CD4-positive, alpha-beta T cell treated with Interleukin-1 beta for 1 hour (primary cell): Measurements from ENCODE around the gene NRIP3.
A peak's percentile ranks its signal among the peaks of the same experiment; 100 is the strongest.

ENCODE experiments used
- DNase-seq, 2 donors: peaks; one replicate each; pipeline ENCODE4 v3.0.0-alpha.2; 2020 to 2022

NRIP3 gene

DNA sequence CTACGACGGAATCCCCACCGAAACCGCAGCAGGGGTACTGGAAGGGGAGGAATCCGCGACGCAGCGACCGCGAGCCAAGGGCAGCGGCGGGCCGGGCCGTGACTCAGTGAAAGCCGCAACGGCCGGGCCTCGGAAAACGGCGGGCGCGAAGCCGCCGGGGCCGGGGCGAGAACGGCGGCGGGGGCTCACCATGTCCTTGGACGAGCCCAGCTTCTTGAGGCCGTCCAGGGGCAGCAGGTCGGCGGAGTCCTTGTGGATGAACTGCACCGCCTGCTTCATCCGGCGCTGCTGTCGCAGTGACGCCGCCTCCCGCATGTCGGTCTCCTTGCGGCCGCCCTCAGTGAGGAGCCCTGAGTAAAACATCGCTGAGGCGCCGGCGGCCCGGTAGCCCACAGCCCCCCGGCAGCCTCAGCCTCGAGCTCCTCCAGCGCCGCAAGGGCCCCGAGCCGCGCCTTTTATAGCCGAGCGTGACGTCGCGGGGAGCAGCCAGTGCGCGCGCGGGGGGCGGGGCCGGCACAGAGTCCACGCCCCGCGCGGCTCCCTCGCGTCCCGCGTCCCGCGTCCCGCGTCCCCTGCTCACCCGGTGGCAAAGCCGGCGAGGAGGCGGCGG, at the start of gene NRIP3:
Gene NRIP3, minus strand, starts transcription at position 429 of the 610 bp plus-strand sequence. Its CDS starts 66 bp downstream, at position 363.
- peak; percentile 83 to 86 for DNase-seq

DNA sequence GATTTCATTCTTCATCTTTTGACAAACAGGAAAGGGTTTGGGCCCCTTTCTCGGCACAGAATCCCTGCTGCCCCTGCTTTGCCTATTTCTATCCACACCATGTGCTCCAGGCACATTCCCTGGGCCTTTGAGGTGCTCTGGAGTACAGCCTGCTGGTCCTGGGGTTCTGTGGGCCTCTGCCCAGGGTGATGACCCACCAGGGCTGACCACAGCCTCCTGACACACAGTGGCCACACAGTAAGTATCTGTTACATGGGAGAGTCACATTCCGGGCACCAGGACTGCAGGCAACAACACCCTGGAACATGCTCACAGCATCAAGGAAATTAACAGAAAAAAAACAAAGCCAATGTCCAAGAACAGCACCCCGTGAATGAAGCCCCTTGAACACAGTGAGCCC, 48.5 kb upstream of the NRIP3 start:
- DNase-seq, result no peak

DNA sequence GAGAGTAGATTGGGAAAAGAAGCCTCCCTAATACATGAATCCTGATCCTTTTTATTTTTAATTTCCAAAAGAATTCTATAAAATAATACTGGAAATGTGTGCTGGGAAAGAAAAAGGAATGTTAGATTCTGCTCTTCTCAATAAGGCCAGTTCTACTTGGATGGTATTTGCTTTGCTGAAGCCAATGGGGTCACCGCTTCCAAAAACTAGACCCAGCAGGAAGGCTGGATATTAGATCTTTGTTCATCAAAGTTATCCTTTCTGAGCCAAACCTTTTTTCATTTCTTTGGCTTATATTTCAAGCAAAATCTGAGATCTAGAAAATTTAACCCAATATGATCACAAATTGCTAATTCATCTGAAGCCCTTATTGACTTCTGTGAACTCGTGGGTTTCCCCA, 46.2 kb upstream of the NRIP3 start:
- no peak for DNase-seq

DNA sequence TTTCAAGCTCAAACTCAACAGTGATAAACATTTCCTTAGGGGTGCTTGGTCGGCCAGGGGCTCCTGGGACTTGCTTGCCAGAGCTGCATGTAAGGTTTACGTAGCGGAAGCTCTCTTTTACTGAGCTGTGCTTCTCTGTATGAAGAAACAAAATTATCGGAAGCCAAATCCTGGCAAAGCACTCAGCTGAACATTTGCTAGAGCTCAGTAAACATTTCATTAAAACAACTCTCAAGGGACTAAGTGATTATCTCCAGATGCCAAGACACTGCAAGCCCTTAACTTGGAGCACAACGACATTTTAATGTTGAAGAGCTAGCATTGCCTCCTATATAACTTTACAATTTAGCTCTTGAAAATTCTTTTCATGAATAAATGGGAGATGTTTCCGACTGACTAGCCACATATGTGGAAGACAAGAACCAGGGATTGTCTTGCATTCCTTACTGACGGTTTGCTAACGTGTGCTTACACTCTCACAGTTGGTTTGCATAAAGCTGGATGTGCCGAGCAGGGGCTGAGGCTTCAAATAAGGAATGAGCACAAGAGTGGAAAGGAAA, 44.2 kb upstream of the NRIP3 start:
- no peak for DNase-seq

DNA sequence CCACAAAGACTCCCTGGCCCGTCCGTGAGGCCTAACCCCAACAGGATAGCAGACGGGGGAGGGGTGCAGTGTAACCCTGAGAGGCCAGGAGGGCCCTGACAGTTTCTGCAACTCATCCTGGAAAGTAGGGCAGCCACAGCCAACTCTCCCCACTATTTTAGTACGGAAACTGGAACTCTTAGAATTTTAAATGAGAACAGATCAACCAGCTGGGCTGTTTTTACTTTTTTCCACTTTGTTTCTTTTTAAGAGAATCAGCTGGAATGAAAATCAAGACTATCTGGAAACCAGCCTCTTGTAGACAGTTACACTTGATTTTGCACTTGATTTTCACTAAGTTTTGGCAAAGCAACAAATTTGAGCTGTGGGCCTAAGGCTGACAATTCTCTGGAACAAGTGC, 42.7 kb upstream of the NRIP3 start:
- no peak for DNase-seq

DNA sequence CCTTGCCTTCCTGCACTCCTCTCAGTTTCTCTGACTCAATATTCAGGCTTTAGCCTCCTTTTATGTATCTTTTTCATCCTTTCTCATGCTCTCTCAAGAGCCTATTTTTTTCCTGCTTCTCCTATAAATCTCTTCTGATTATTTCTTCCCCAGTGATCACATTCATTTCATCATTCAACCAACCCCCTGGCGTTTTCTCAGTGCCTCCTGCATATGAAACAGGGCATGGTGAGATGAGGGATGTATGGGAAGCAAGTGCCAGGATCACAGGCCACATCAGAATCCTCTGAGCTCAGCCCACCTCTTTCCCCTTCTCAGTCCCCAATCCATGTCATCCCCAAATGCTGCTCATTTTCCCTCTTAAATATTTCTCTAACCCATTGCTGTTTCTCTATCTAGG, 38.7 kb upstream of the NRIP3 start:
- no peak for DNase-seq

DNA sequence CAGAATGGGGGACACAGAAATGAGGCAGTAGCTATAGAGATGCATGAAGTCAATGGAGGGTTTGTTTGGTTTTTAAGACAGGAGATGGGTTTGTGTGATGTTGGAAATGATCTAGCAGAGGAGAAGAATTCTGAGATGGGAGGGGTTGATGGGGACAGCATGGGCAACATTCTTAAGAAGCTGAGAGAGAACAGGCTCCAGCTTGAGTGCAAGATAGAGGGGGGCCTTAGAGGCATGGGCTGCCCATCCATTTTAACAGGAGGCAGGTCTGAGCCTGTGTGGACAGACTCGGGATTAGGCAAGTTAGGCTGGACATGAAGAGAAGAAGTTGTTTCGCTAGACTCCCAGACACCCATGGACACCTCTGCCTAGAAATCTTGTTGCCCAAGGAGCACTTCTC, 37.9 kb upstream of the NRIP3 start:
- no peak for DNase-seq

DNA sequence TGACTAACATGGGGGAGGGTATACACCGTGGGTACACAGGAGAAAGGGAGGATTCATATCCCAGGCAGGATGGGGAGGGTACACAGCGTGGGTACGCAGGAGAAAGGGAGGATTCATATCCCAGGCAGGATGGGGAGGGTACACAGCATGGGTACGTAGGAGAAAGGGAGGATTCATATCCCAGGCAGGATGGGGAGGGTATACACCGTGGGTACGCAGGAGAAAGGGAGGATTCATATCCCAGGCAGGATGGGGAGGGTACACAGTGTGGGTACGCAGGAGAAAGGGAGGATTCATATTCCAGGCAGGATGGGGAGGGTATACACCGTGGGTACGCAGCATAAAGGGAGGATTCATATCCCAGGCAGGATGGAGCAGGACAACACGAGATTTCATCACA, 36.6 kb upstream of the NRIP3 start:
- DNase-seq, result no peak

DNA sequence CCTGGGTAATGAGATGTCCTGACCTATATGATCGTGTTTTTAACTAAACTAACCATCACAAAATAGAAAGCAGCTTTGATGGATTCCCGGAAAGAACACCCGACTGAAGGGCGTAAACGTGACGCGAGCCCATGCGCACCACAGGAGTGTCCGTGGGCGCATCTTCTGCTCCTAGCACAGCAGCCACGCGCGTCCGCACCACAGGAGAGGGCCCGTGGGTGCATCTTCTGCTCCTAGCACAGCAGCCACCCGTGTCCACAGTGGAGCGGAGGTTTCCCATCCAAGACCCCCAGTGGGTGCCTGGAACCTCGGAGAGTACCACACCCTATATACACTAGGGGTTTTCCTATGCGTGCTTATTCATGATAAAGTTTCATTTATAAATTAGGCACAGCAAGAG, 36.1 kb upstream of the NRIP3 start:
- no peak for DNase-seq

DNA sequence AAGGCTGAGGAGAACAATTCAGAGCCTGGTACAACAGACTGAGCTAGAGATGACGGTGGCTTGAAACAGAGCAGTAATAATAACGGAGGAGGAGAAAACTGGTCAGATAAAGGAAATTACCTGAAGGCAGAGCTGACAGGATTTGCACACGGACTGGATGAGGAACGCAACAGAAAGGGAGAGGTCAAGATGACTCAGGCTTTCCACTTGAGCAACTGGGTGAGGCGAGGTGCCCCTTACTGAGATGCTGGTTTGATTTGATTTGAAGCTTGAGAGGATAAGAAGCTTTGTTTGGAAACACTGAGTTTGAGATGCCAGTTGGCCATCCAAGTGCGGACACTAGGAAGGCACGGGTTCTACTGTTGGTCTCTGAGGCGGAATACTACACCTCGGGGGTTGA, 35.4 kb upstream of the NRIP3 start:
- DNase-seq, result peak in 1 of 2 donors; percentile 27

DNA sequence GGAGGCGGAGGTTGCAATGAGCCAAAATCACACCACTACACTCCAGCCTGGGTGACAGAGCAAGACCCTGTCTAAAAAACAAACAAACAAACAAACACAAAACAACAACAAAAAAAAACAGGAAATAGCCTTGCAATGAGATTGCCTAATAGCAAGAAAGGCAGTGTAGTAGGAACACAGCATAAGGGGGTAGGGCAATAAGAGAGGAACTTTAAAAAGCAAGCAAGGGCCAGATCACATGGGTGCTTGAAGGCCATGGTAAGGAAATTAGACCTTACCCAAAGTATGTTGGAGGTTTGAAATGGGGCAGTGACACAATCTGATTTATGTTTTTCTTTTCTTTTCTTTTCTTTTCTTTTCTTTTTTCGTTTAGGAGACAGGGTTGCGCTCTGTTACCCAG, 34.7 kb upstream of the NRIP3 start:
- DNase-seq, result no peak

DNA sequence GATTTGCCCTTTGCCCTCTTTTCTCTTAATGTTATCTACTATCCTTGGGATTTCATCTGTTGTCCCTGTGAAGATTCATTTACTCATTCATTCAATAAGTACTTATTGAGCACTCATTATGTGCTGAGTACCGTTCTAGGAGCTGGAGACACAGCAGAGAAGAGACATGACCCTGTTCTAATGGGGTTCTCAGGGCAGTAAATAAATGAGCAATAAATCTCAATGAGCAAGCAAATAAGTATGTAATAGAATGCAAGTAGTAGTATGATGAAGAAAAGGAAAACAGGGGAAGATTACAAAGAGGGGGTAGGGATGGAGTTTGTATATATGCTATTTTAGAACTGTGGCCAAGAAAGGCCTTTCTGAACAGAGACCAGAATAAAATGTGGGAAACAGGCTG, 34.2 kb upstream of the NRIP3 start:
- no peak for DNase-seq

DNA sequence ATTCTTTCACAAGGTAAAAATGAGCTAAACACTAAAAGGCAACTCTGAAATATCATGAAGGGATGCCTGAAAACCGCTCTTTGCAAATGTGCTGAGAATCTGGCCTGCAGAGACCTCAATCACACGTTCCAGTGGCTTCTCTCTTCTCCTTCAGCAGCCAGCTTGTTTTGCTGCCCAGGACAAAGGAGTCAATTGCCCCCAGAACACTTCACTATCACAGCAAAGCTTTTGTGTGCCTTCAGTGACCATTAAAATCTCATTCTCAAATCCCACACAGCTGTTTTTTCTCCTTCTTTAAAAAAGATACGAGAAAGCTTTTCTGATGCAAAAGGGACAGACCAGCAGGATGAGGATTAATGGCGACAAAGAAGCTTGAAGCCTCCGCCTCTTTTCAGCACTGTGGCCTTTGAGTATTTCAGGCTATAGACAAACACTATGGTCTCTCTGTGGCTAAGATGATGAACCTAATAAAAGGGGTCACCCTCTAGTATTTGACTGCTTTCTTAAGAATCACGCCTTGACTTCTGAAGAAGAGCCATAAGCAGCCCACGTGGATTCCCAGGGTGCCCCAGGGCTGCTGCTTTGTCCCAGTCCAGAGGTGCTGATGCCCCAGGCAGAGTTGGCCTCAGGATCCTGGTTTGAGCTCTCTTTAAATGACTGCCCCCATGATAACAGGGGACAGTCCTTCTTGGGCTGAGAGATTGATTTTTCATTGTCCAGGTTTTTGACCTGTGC, 33.4 kb upstream of the NRIP3 start:
- no peak for DNase-seq

DNA sequence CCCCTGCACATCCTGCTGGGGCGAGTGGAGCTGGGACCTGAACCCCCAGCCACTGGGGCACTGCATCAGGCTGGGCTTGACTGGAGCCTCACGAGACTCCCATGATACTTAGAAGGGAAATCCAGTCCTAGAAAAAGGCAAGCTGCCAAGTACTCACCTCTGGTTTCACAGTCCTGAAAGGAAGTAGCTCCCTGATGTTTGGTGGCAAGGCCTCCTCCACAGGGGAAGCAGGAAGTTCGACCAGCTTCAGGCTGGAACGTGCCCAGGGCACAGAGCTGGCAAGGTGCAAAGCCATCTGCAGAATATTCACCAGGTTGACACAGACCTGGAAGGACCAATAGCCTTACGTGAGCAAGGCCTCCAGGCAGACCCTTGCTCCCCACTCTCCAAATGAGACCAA, 26.8 kb upstream of the NRIP3 start:
- no peak for DNase-seq

DNA sequence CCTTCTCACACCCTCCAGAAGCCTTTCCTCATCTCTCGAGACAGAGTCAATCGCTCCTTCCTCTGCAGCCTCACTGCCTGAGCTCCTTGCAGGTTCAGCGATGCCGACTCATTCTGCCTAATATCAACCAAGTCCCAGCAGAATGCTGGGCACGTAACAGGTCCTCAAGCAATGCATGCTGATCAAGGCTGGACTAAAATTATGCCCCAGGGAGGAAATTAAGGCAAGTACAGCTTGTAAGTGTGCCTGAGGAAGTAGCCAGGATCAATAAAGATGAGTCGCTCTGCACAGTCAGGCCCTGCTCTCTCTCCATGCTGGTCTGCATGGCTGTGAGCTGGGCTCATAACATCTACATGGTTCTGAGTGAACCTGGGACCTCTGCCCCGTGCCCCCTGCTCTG, 25.6 kb upstream of the NRIP3 start:
- DNase-seq, result no peak

DNA sequence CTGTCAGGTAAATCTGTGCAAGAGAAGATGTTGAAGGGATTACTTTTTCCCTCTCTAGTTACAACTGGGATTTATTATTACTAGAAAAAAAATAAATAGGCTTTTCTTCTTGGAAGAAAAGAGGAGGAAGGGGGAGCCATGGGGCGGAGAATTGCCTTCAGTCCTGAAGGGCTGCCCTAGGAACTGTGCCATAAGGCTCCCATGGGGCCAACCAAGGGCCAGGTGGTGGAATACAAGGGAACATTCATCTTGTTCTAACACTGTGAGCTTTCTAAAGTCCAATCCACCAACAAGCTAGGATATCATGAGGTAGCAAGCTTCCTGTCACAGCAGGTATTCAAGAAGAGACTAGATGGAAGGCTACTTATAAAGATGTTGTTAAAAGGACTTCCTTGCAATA, 24.8 kb upstream of the NRIP3 start:
- DNase-seq, result no peak

DNA sequence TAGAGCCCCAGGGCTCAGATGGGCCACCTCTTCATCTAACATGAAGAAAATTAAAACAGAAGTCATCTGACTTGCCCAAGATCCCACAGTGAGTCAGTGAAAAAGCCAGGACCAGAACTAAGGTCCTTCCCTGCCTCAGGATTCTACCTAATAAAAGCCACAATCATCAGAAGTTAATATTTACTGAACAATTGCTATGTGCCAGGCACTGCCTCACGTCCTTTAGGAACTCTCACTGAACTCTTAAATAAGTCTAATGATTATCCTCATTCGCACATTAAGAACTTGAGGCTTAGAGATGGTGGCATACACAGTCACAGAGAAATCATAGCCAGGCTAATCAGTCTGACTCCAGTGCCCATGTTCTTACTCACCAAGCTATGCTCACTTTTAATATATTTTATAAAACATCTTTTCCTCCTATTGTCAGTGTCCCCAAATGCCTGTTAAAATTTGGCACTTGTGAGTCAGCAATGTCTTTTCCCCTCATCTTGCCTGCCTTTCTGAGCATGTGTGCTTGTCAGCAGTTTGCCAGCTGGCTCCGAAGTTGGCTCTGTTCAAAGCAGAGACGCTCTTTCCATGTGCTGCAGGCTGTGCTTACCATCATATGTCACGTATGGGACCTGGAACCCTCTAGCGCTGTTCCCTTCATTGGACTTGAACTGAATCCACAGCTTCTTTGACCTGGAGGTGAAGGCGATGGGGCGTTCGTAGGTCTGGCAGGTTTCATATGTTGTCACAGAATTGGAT, 21.5 kb upstream of the NRIP3 start:
- no peak for DNase-seq

DNA sequence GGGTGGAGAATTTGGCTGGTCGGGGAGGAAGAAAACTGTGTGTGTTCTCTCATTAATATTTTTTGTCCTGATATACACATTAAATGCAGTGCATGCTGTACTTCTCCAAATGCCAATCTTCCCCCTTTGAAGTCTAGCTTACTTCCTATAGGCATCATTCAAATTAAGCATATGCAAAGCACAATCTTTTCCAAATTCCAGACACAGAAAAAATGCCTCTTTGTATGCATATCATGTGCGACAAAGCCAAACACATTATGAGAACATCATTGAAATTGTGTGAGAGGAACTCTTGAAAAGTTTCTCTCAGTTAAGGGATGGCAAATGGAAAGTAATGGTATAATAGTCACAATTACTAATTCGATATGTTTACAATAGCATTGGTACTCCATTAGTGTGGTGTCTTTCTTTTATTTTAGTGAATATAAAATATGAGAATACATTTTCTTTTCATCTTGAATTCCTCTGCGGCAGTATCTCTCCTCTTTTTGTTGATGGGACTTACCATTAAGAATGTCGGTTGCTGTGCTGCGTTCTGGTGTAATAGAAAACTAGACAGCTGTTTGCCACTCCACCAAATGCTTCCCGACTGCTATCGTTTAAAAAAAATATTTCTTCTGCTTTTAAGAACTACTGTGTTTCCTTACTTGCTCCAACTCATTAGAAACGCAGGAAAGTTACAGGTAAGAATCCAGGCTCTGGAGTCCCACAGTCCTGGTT, 19.3 kb upstream of the NRIP3 start:
- no peak for DNase-seq

DNA sequence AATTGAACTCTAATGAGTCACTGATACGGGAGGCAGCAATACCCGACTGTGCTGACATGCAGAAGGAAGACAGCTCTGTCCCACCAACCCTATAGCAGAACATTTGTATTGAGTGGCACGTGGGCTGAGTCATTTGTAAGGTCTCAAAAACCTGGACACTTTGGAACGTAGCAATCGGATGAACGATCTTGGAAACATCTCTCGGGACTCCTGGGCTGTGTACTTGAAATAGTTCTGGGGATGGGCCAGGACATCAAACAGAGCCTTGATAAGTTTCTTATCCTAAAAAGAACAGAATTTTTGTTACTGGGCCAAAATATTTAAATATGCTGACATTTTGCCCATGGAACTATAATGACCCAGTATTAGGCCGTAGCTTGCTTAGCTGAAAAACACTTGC, 17.1 kb upstream of the NRIP3 start:
- DNase-seq, result no peak

DNA sequence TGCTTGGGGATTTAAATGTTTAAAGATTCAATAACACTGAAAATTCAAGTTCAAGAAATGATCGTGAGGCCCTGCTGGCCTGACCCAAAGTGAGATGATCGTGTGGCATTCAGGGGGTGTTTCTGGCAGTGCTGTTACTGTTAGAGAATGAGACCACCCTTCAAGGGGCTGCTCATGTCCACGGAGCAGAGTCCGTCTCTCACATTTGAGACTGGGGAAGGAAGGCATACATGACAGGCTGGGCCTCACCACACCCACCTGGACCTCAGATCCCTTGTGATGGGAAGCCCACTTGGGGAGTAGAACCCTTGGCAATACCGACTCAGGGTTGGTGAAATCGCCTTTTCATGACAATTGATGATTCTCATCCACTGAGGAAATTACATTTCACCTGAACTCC, 16.1 kb upstream of the NRIP3 start:
- DNase-seq, result no peak

DNA sequence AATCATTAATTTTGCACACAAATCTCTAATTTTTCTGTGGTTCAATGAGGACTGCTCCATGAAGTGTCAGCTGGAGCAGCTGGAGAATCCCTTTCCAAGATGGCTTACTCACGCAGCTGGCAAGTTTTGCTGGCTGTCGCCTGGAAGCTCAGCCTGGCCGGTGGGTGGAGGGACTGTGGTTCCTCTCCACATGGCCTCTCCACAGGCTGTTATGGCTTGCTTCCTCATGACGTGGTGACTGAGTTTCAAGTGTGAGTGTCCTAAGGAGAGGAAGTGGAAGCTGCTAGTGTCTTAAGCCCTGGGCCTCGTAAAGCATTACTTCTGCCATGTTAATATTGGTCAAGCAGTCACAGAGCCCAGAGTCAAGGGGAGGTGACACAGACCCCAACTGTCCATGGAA, 14.0 kb upstream of the NRIP3 start:
- DNase-seq, result peak in 1 of 2 donors; percentile 62

DNA sequence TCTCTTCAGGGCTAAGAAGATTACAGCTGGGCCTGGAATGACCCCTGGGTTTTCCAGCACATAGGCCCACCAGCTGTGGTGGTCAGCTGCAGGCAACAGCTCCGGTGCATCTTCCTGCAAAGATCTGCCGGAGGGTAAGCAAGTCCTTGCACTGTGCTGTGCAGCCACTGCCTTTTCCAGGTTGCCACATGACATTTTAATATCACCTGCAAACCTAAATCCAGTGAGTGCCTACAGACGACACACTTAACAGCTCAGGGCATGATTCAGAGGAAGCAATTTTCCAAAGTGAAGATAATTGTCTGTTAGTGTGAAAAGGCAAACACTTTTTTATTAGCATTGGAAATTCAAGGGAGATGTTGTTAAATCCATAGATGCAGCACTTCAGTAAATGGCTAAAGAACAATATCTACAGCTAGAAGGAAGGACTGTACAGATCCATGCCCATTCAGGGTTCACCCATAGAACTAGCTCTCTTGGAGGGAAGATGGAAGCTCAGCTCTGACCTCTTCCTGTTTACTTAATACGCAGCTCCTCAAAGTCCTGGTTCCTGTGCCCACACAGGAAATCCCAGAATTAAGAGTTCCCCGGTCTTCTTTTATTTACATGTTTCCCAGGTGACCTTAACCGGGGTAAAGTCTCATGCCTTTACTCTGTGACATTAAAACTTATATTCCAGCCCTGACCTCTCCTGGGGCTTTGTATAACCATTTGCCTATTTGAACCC, 13.3 kb upstream of the NRIP3 start:
- no peak for DNase-seq

DNA sequence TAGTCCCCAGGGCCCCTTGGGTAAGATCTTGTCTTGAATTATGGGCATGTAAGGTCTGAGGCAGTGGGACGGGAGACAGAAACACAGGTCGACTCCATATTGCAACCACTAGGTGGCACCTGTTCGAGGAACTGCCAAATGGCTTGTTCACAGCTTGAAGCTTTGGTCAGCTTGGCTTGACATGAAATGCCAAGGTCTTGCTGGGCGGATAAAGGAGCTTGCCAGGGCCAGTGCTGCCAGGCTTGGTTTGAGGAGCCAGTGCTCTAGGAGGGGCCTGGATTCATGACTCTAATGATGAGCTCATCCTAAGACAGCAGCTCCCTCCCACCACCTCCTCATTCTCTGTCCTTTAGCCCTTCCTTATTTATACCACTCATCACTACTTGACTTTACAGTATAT, 11.9 kb upstream of the NRIP3 start:
- DNase-seq, result peak; percentile 59 to 65
